K562 (cell line): ENCODE measurements around the gene SULT1E1. TPM values are rescaled to one million over a fixed set of nuclear protein-coding genes. Genes with fewer than 3 reads are reported as not detected.

Experiments
- ATAC-seq: fragments of 200-7000 bp; cut with Tn5 transposase; 3 replicates; pipeline ENCODE4 v1.9.1; 2020; ENCODE audit warnings: moderate library complexity
- BruUV-seq: library from RNA; stranded (reverse); fragments of 400-500 nt; replicated peaks from 2 replicates; lab custom pipeline; 2021; lab: Mats Ljungman, UMichigan
- CTCF ChIA-PET: fragments of 300-600 bp; formaldehyde crosslinking; extraction: SDS; loops from one replicate; lab custom pipeline; 2021; ENCODE audit warnings: low intra/inter-chr PET ratio; lab: Yijun Ruan, JAX
- POLR2A ChIA-PET: fragments of 300-600, 350-650 bp; sonication (Branson Sonifier 250); formaldehyde crosslinking; extraction: SDS; loops from one replicate; lab custom pipeline; 2021; ENCODE audit warnings: antibody characterized with exemption, inconsistent platforms; lab: Yijun Ruan, JAX
- DNase-seq, 4 experiments: peaks; one replicate each; pipeline versions ENCODE4 v3.0.0 to v3.0.0-alpha.2; 2011 to 2018; ENCODE audit warnings: low spot score in 3 of 4, mixed read lengths in 3 of 4; ENCODE audit errors: extremely low read depth in 1 of 4
- FAIRE-seq: peaks from 2 replicates; lab custom pipeline; 2011; peaks lifted over from hg19 to GRCh38; lab: Jason Lieb, UNC
- H2AFZ ChIP-seq: 2 replicates; pipeline ENCODE4 v1.6.0; 2011; ENCODE audit warnings: low read depth, low read length, control low read depth, inconsistent platforms
- H3K27ac ChIP-seq: fragments of 200-600 bp; 3 replicates; pipeline ENCODE4 v1.8.0; 2011; ENCODE audit warnings: low read depth, mild to moderate bottlenecking, control low read depth, inconsistent platforms, low read length, moderate library complexity, mixed read lengths; ENCODE audit errors: extremely low read depth
- H3K27me3 ChIP-seq, 2 experiments: fragments of 300-600 bp in 1 of 2; 2 replicates in 1 of 2; 3 replicates in 1 of 2; pipeline versions ENCODE4 v1.6.0 to v1.8.0; 2011; ENCODE audit warnings: inconsistent platforms in 2 of 2, low read length in 2 of 2, mild to moderate bottlenecking in 1 of 2, mixed read lengths in 1 of 2, moderate library complexity in 1 of 2; ENCODE audit not compliant: control insufficient read depth in 2 of 2, insufficient read depth in 2 of 2
- H3K36me3 ChIP-seq: fragments of 300-600 bp; 3 replicates; pipeline ENCODE4 v1.8.0; 2011; ENCODE audit warnings: mild to moderate bottlenecking, low read length, inconsistent platforms; ENCODE audit not compliant: control insufficient read depth, insufficient read depth
- H3K4me1 ChIP-seq, 2 experiments: fragments of 200-600 bp in 1 of 2; replicated peaks in 1 of 2; 2 replicates in 1 of 2; 3 replicates in 1 of 2; pipeline versions ENCODE4 v1.5.1 to v1.8.0; 2011; ENCODE audit warnings: inconsistent platforms in 2 of 2, low read length in 2 of 2, mild to moderate bottlenecking in 1 of 2, mixed read lengths in 1 of 2, moderate library complexity in 1 of 2; ENCODE audit not compliant: control insufficient read depth in 2 of 2, insufficient read depth in 2 of 2
- H3K4me2 ChIP-seq: 2 replicates; pipeline ENCODE4 v1.6.1; 2011; ENCODE audit warnings: low read length, control low read depth, inconsistent platforms, mixed read lengths; ENCODE audit not compliant: insufficient read depth
- H3K4me3 ChIP-seq: fragments of 200-600 bp; sonication (generic), shearing (Covaris generic); 2 replicates; pipeline ENCODE4 v1.5.1; 2016; ENCODE audit warnings: control low read depth, inconsistent platforms
- H3K79me2 ChIP-seq: fragments of 200-600 bp; 3 replicates; pipeline ENCODE4 v1.8.0; 2011; ENCODE audit warnings: low read length, inconsistent platforms; ENCODE audit not compliant: control insufficient read depth, insufficient read depth
- H3K9ac ChIP-seq, 2 experiments: 2 replicates each; pipeline versions ENCODE4 v1.6.0 to v1.6.1; 2011; ENCODE audit warnings: low read depth in 2 of 2, low read length in 2 of 2, control low read depth in 1 of 2, inconsistent platforms in 1 of 2, mild to moderate bottlenecking in 1 of 2, mixed read lengths in 1 of 2; ENCODE audit not compliant: insufficient read depth in 1 of 2
- H3K9me1 ChIP-seq: one replicate; pipeline ENCODE4 v1.6.0; 2011; ENCODE audit warnings: inconsistent platforms, mild to moderate bottlenecking, low read length, moderate library complexity; ENCODE audit not compliant: control insufficient read depth, insufficient read depth
- H3K9me3 ChIP-seq: replicated peaks from 2 replicates; pipeline ENCODE4 v1.5.1; 2011; ENCODE audit warnings: low read depth, low read length, inconsistent platforms; ENCODE audit not compliant: control insufficient read depth, insufficient read depth
- H4K20me1 ChIP-seq: replicated peaks from 2 replicates; pipeline ENCODE4 v1.6.1; 2011; ENCODE audit warnings: low read length, inconsistent platforms, mixed read lengths; ENCODE audit not compliant: control insufficient read depth, insufficient read depth
- DLX4 ChIP-seq: fragments of 250-450 bp; sonication (Bioruptor Pico); IDR thresholded peaks from 2 replicates; pipeline ENCODE4 v1.6.1; 2021; ENCODE audit warnings: mild to moderate bottlenecking
- FOXJ3 ChIP-seq: sonication (generic); formaldehyde crosslinking; IDR thresholded peaks from 2 replicates; pipeline ENCODE4 v1.4.0; 2020; ENCODE audit warnings: mild to moderate bottlenecking, missing genetic modification reagents
- HDAC6 ChIP-seq: IDR thresholded peaks from 2 replicates; pipeline ENCODE4 v1.6.1; 2012; ENCODE audit warnings: low read depth, mild to moderate bottlenecking, control low read depth, inconsistent platforms, low read length, moderate library complexity
- HLTF ChIP-seq: fragments of 450-650 bp; IDR thresholded peaks from 2 replicates; pipeline ENCODE4 v1.6.1; 2016
- KLF1 ChIP-seq: fragments of 450-650 bp; IDR thresholded peaks from 2 replicates; pipeline ENCODE4 v1.6.1; 2016; ENCODE audit warnings: missing genetic modification characterization, missing compliant biosample characterization
- PHB ChIP-seq: fragments of 250-450 bp; sonication (Bioruptor Pico); IDR thresholded peaks from 2 replicates; pipeline ENCODE4 v1.5.0; 2021
- POLR2AphosphoS2 ChIP-seq: IDR thresholded peaks from 2 replicates; pipeline ENCODE4 v1.6.1; 2012; ENCODE audit warnings: low read length, improper control_type of control experiment
- POLR2B ChIP-seq: fragments of 450-650 bp; IDR thresholded peaks from 2 replicates; pipeline ENCODE4 v1.6.1; 2018; ENCODE audit warnings: low read depth; ENCODE audit not compliant: partially characterized antibody
- SAFB ChIP-seq: fragments of 200-400 bp; formaldehyde crosslinking; IDR thresholded peaks from 2 replicates; pipeline ENCODE4 v1.6.1; 2017; ENCODE audit warnings: low read depth, low read length, borderline replicate concordance
- SMARCA5 ChIP-seq: fragments of 450-650 bp; IDR thresholded peaks from 2 replicates; pipeline ENCODE4 v1.6.1; 2016
- TAF7 ChIP-seq: fragments of 450-650 bp; IDR thresholded peaks from 2 replicates; pipeline ENCODE4 v1.6.1; 2016; ENCODE audit warnings: missing genetic modification characterization, missing compliant biosample characterization
- U2AF1 ChIP-seq: fragments of 200-400 bp; formaldehyde crosslinking; optimal IDR thresholded peaks from 2 replicates; pipeline ENCODE3; 2017; ENCODE audit warnings: mild to moderate bottlenecking, low read depth, low read length, moderate library complexity
- ZBTB12 ChIP-seq: fragments of 250-450 bp; sonication (Bioruptor Pico); IDR thresholded peaks from 2 replicates; pipeline ENCODE4 v1.4.0; 2020
- ZBTB9 ChIP-seq: fragments of 450-650 bp; formaldehyde crosslinking; IDR thresholded peaks from 2 replicates; pipeline ENCODE4 v1.4.0; 2020; ENCODE audit warnings: mild to moderate bottlenecking, moderate library complexity
- ZNF431 ChIP-seq: sonication (generic); formaldehyde crosslinking; IDR thresholded peaks from 2 replicates; pipeline ENCODE4 v1.8.0; 2022; ENCODE audit warnings: mild to moderate bottlenecking, missing genetic modification reagents
- WGBS: fragments of 100-300 bp; shearing (Covaris generic); methylation state at CpG from one replicate; pipeline ENCODE4 v1.1.6; 2016; ENCODE audit warnings: low coverage, mixed read lengths; ENCODE audit not compliant: insufficient coverage; ENCODE audit errors: missing lambda C conversion rate; 5-methylcytosine and 5-hydroxymethylcytosine counted together
- in situ Hi-C: fragments of 300-500 bp; cut with MboI; formaldehyde crosslinking; loops from 4 replicates; pipeline ENCODE4 v1.15.0; 2018; ENCODE audit warnings: inconsistent platforms, mixed read lengths
- intact Hi-C: fragments of 100-400 bp; cut with micrococcal nuclease; formaldehyde crosslinking; loops from 2 replicates; pipeline ENCODE4 v1.14.2; 2022
- polyA plus RNA-seq, 8 experiments: library from polyadenylated mRNA; depleted of rRNA in 4 of 8; stranded (reverse) in 5 of 8; unstranded in 3 of 8; fragments of >200 nt; fragmentation: Nextera tagmentation in 2 of 8; fragmentation: Illumina TruSeq in 1 of 8; extraction: Ambion mirVana in 2 of 8; extraction: Trizol in 1 of 8; gene quantifications; 2 replicates each; pipeline versions ENCODE4 v1.2.1 to v1.2.3, GENCODE V29; 2011 to 2014; ENCODE audit warnings: inconsistent platforms in 1 of 8, missing spikeins in 1 of 8
- total RNA-seq, 7 experiments: library from RNA; depleted of rRNA in 6 of 7; stranded (reverse); fragments of >200 nt in 6 of 7; fragmentation: Illumina TruSeq in 2 of 7; extraction: Trizol in 2 of 7; gene quantifications; 2 replicates each; pipeline versions ENCODE4 v1.2.1 to v1.2.3, GENCODE V29; 2011 to 2021; ENCODE audit warnings: low replicate concordance in 1 of 7
- TF ChIP-seq, protein P1 (sequence below): sonication (generic); formaldehyde crosslinking; IDR thresholded peaks from 2 replicates; pipeline ENCODE4 v1.8.0; 2022; ENCODE audit warnings: mild to moderate bottlenecking, missing genetic modification reagents

Gene SULT1E1
- total and polyA plus RNA-seq, 9 of the 15 experiments (the other 6 are each of a cell fraction or from before 2014, with no cell fraction given), result not detected

DNA sequence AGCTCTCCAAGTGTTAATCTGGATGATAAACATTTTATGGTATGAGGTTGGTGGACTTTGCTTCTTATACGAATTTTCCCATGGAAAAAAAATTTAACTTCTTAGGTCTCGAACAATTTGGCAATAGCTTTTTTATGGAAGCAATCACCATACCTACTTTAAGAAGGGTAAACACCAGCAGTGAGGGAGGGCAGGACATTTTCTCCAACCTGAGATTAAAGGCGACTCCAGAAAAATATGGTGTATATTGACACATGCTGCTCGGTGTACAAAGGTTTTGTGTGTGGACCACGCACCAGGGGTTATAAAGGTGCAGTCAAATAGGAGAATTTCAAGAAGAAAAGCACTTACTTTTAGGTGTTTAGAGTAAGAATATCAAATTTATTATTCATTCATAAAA is 34.2 kb upstream of the SULT1E1 start:
- no peak overlapping the region for H3K9ac ChIP-seq
- CTCF ChIA-PET, result no interaction called here
- no peak overlapping the region for H3K4me3 ChIP-seq
- no peaks in the 10 kb centered on the region for H3K79me2 ChIP-seq
- H3K27ac ChIP-seq, result no peak overlapping the region
- H3K27me3 ChIP-seq, result no peaks in the 10 kb centered on the region
- no peak overlapping the region for H2AFZ ChIP-seq
- intact Hi-C loops (no loop called here), in situ Hi-C loops (no loop called here)
- no peak for ATAC-seq
- H3K9me1 ChIP-seq, result no peaks in the 10 kb centered on the region
- POLR2A ChIA-PET, result no interaction called here
- H3K36me3 ChIP-seq, result no peaks in the 10 kb centered on the region
- H4K20me1 ChIP-seq, result no peaks in the 10 kb centered on the region
- H3K4me2 ChIP-seq, result no peak overlapping the region
- FAIRE-seq, result no peak
- TF ChIP-seq KLF1 (tag) (no peak), U2AF1 (no peak), FOXJ3 (CRISPR knock-in tag) (no peak), PHB (CRISPR knock-in tag) (no peak), POLR2AphosphoS2 (no peak), TAF7 (tag) (no peak), DLX4 (no peak), SAFB (no peak)
- 0% methylated on average over 5 of the region's 5 CpGs for WGBS
- BruUV-seq, result no TSS peak
- H3K4me1 ChIP-seq, result no peaks in the 10 kb centered on the region
- H3K9me3 ChIP-seq, result no peaks in the 10 kb centered on the region
- DNase-seq, result no peak

GRCh38 chr4:69888336-69888735 is 28.4 kb upstream of the SULT1E1 start:
- ATAC-seq (no peak), DNase-seq (no peak), FAIRE-seq (no peak)
- no peaks in the 10 kb centered on the region for H3K4me1 ChIP-seq
- no peak overlapping the region for H3K4me3 ChIP-seq
- no peak overlapping the region for H3K4me2 ChIP-seq
- no peak overlapping the region for H3K27ac ChIP-seq
- no peaks in the 10 kb centered on the region for H3K27me3 ChIP-seq
- no TSS peak for BruUV-seq
- POLR2A ChIA-PET, result no interaction called here
- no peaks in the 10 kb centered on the region for H3K9me1 ChIP-seq
- H3K79me2 ChIP-seq, result no peaks in the 10 kb centered on the region
- no peaks in the 10 kb centered on the region for H4K20me1 ChIP-seq
- intact Hi-C loops (no loop called here), in situ Hi-C loops (no loop called here)
- no peak overlapping the region for H3K9ac ChIP-seq
- CTCF ChIA-PET, result no interaction called here
- no peaks in the 10 kb centered on the region for H3K36me3 ChIP-seq
- H2AFZ ChIP-seq, result no peak overlapping the region
- H3K9me3 ChIP-seq, result no peaks in the 10 kb centered on the region
- TF ChIP-seq ZBTB12 (CRISPR knock-in tag), result no peak
- TF ChIP-seq, protein P1, sequence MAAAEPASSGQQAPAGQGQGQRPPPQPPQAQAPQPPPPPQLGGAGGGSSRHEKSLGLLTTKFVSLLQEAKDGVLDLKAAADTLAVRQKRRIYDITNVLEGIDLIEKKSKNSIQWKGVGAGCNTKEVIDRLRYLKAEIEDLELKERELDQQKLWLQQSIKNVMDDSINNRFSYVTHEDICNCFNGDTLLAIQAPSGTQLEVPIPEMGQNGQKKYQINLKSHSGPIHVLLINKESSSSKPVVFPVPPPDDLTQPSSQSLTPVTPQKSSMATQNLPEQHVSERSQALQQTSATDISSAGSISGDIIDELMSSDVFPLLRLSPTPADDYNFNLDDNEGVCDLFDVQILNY, result no peak
- no peak for TF ChIP-seq SAFB
- TF ChIP-seq SMARCA5, result no peak
- TF ChIP-seq HLTF, result no peak
- TF ChIP-seq POLR2B, result no peak
- TF ChIP-seq HDAC6, result no peak
- no peak for TF ChIP-seq ZBTB9 (CRISPR knock-in tag)
- TF ChIP-seq ZNF431 (CRISPR knock-in tag), result no peak
